WTC11 (cell line): ENCODE data around the gene BHLHE40. TPM values are rescaled to one million over a fixed set of nuclear protein-coding genes. Genes with fewer than 3 reads are reported as not detected.

ENCODE experiments used
- ATAC-seq: fragments of 200-7000 bp; cut with Tn5 transposase; 2 replicates; pipeline ENCODE4 v1.10.0; 2021; ENCODE audit warnings: mild to moderate bottlenecking, moderate library complexity
- CTCF ChIA-PET: fragments of 300-600 bp; sonication (Branson Sonifier 250); formaldehyde crosslinking; loops from one replicate; lab custom pipeline; 2021; ENCODE audit warnings: antibody characterized with exemption; lab: Charles Lee
- POLR2A ChIA-PET: fragments of 350-600 bp; sonication (Branson Sonifier 250); formaldehyde crosslinking; loops from one replicate; lab custom pipeline; 2021; ENCODE audit warnings: antibody characterized with exemption; lab: Charles Lee
- DNase-seq: peaks from one replicate; pipeline ENCODE4 v3.0.0; 2021; ENCODE audit warnings: low spot score
- H3K27ac Mint-ChIP-seq: 2 replicates; pipeline ENCODE4 v1.8.0; 2021; ENCODE audit warnings: mixed read lengths
- H3K27me3 Mint-ChIP-seq: 2 replicates; pipeline ENCODE4 v1.8.0; 2021; ENCODE audit warnings: low read depth, mild to moderate bottlenecking, moderate library complexity, mixed read lengths
- H3K36me3 Mint-ChIP-seq: 2 replicates; pipeline ENCODE4 v1.8.0; 2021; ENCODE audit warnings: mixed read lengths
- H3K4me1 Mint-ChIP-seq: 2 replicates; pipeline ENCODE4 v1.8.0; 2022; ENCODE audit warnings: mixed read lengths
- H3K4me3 Mint-ChIP-seq: 2 replicates; pipeline ENCODE4 v1.8.0; 2021; ENCODE audit warnings: mild to moderate bottlenecking, moderate library complexity, mixed read lengths
- H3K9me3 Mint-ChIP-seq: 2 replicates; pipeline ENCODE4 v1.8.0; 2021; ENCODE audit warnings: mixed read lengths
- ATF1 ChIP-seq: sonication (generic); formaldehyde crosslinking; IDR thresholded peaks from 2 replicates; pipeline ENCODE4 v1.8.1; 2023; ENCODE audit warnings: mild to moderate bottlenecking, moderate library complexity, missing genetic modification reagents
- ATF6 ChIP-seq: sonication (generic); formaldehyde crosslinking; IDR thresholded peaks from 2 replicates; pipeline ENCODE4 v1.8.1; 2023; ENCODE audit warnings: mild to moderate bottlenecking, missing genetic modification reagents
- CBFB ChIP-seq: sonication (generic); formaldehyde crosslinking; IDR thresholded peaks from 2 replicates; pipeline ENCODE4 v1.8.1; 2022; ENCODE audit warnings: mild to moderate bottlenecking, low read depth, missing genetic modification reagents
- CTCF ChIP-seq: fragments of 200-600 bp; IDR thresholded peaks from 2 replicates; pipeline ENCODE4 v1.8.0; 2022; ENCODE audit warnings: antibody characterized with exemption
- ELF4 ChIP-seq: sonication (generic); formaldehyde crosslinking; IDR thresholded peaks from 2 replicates; pipeline ENCODE4 v1.8.1; 2022; ENCODE audit warnings: low read depth, mild to moderate bottlenecking, moderate library complexity, missing genetic modification reagents
- FOXK1 ChIP-seq: sonication (generic); formaldehyde crosslinking; IDR thresholded peaks from 2 replicates; pipeline ENCODE4 v1.8.0; 2022; ENCODE audit warnings: mild to moderate bottlenecking, moderate library complexity, missing genetic modification reagents
- GABPB1 ChIP-seq: sonication (generic); formaldehyde crosslinking; IDR thresholded peaks from 2 replicates; pipeline ENCODE4 v1.8.1; 2023; ENCODE audit warnings: mild to moderate bottlenecking, missing genetic modification reagents
- GRHL2 ChIP-seq: fragments of 250-450 bp; sonication (Bioruptor Pico); IDR thresholded peaks from 2 replicates; pipeline ENCODE4 v1.8.0; 2022; ENCODE audit warnings: mild to moderate bottlenecking, moderate library complexity; ENCODE audit not compliant: insufficient replicate concordance, severe bottlenecking
- GTF2I ChIP-seq: fragments of 250-450 bp; sonication (Bioruptor Pico); conservative IDR thresholded peaks from 2 replicates; pipeline ENCODE4 v1.4.0; 2021; ENCODE audit warnings: mild to moderate bottlenecking
- HMGA2 ChIP-seq: fragments of 250-450 bp; sonication (Bioruptor Pico); IDR thresholded peaks from 2 replicates; pipeline ENCODE4 v1.4.0; 2021; ENCODE audit warnings: mild to moderate bottlenecking, moderate library complexity
- NFE2L1 ChIP-seq: sonication (generic); formaldehyde crosslinking; IDR thresholded peaks from 2 replicates; pipeline ENCODE4 v1.8.1; 2023; ENCODE audit warnings: missing genetic modification reagents
- OVOL2 ChIP-seq: fragments of 250-450 bp; sonication (Bioruptor Pico); IDR thresholded peaks from 2 replicates; pipeline ENCODE4 v1.9.0; 2021; ENCODE audit warnings: mild to moderate bottlenecking, borderline replicate concordance
- PRRX2 ChIP-seq: fragments of 250-450 bp; sonication (Bioruptor Pico); IDR thresholded peaks from 2 replicates; pipeline ENCODE4 v1.8.0; 2021; ENCODE audit warnings: mild to moderate bottlenecking
- SOX15 ChIP-seq: fragments of 250-450 bp; sonication (Bioruptor Pico); IDR thresholded peaks from 2 replicates; pipeline ENCODE4 v1.9.0; 2021; ENCODE audit warnings: mild to moderate bottlenecking
- SP1 ChIP-seq: sonication (generic); formaldehyde crosslinking; conservative IDR thresholded peaks from 2 replicates; pipeline ENCODE4 v1.8.1; 2022; ENCODE audit warnings: missing genetic modification reagents
- ZMAT4 ChIP-seq: fragments of 250-450 bp; sonication (Bioruptor Pico); IDR thresholded peaks from 2 replicates; pipeline ENCODE4 v1.9.0; 2021; ENCODE audit warnings: mild to moderate bottlenecking
- ZNF219 ChIP-seq: sonication (generic); formaldehyde crosslinking; IDR thresholded peaks from 2 replicates; pipeline ENCODE4 v1.8.0; 2023; ENCODE audit warnings: missing genetic modification reagents, mild to moderate bottlenecking, borderline replicate concordance
- ZNF232 ChIP-seq: sonication (generic); formaldehyde crosslinking; IDR thresholded peaks from 2 replicates; pipeline ENCODE4 v1.8.0; 2022; ENCODE audit warnings: mild to moderate bottlenecking, missing genetic modification reagents
- ZNF263 ChIP-seq: sonication (generic); formaldehyde crosslinking; IDR thresholded peaks from 2 replicates; pipeline ENCODE4 v1.8.1; 2022; ENCODE audit warnings: low read depth, mild to moderate bottlenecking, moderate library complexity, missing genetic modification reagents
- ZNF396 ChIP-seq: fragments of 250-450 bp; sonication (Bioruptor Pico); IDR thresholded peaks from 2 replicates; pipeline ENCODE4 v1.8.0; 2021; ENCODE audit warnings: mild to moderate bottlenecking, moderate library complexity, borderline replicate concordance
- ZNF425 ChIP-seq: fragments of 250-450 bp; sonication (Bioruptor Pico); conservative IDR thresholded peaks from 2 replicates; pipeline ENCODE4 v1.9.0; 2021; ENCODE audit warnings: mild to moderate bottlenecking
- ZSCAN18 ChIP-seq: fragments of 250-450 bp; sonication (Bioruptor Pico); IDR thresholded peaks from 2 replicates; pipeline ENCODE4 v2.1.2; 2022; ENCODE audit warnings: mild to moderate bottlenecking, moderate library complexity
- total RNA-seq: library from RNA; stranded (reverse); gene quantifications from 3 replicates; pipeline ENCODE4 v1.2.3, GENCODE V29; 2021

BHLHE40 gene
- total RNA-seq, 1 experiment from 2014 or later: 5.7 TPM

- TF ChIP-seq ZSCAN18 (CRISPR knock-in tag): no peak
- TF ChIP-seq CBFB (CRISPR knock-in tag): no peak
- no peak for TF ChIP-seq ZMAT4 (CRISPR knock-in tag)
- TF ChIP-seq ZNF219 (CRISPR knock-in tag): no peak
- TF ChIP-seq OVOL2 (CRISPR knock-in tag): no peak
- TF ChIP-seq SOX15 (CRISPR knock-in tag): no peak
- TF ChIP-seq ZNF263 (CRISPR knock-in tag): no peak
- no peak for TF ChIP-seq CTCF
- TF ChIP-seq NFE2L1 (CRISPR knock-in tag): no peak
- ChIA-PET POLR2A (no interaction called here), CTCF (interaction anchor here (0.7 to 1.7 kb wide), 5 partner anchors 9 to 307 kb away, joined by 3 to 7 read pairs (median 3); no protein-coding TSS in a partner anchor)
- H3K36me3 Mint-ChIP-seq: no peaks in the 10 kb centered on the region
- H3K27ac Mint-ChIP-seq: no peak overlapping the region
- DNase-seq (no peak), ATAC-seq (no peak; the same call in 1 of the 2 replicates)
- H3K27me3 Mint-ChIP-seq: no peaks in the 10 kb centered on the region; the same call in 1 of the 2 replicates
- no peaks in the 10 kb centered on the region for H3K9me3 Mint-ChIP-seq
- H3K4me3 Mint-ChIP-seq: no peak overlapping the region
- H3K4me1 Mint-ChIP-seq: peaks cover 15% of the 10 kb centered on the region
Observed at GRCh38 chr3:5017925-5018531, 38.8 kb downstream of the BHLHE40 start.

- POLR2A ChIA-PET: no interaction called here
- Mint-ChIP-seq H3K4me1 (peaks cover 4% of the 10 kb centered on the region), H3K27me3 (no peaks in the 10 kb centered on the region; the same call in 1 of the 2 replicates)
Observed at GRCh38 chr3:5019411-5020241, 40.4 kb downstream of the BHLHE40 start.

GRCh38 chr3:5020242-5020722, 41.0 kb downstream of the BHLHE40 start:
- CTCF ChIA-PET: no interaction called here
- no peak overlapping the region for H3K4me3 Mint-ChIP-seq
- no peak for ATAC-seq
- no peak overlapping the region for H3K27ac Mint-ChIP-seq
- no peaks in the 10 kb centered on the region for H3K36me3 Mint-ChIP-seq
- no peak for DNase-seq
- no peaks in the 10 kb centered on the region; the same call in 1 of the 2 replicates for H3K27me3 Mint-ChIP-seq
- no peaks in the 10 kb centered on the region for H3K9me3 Mint-ChIP-seq
- peaks cover 4% of the 10 kb centered on the region for H3K4me1 Mint-ChIP-seq
- POLR2A ChIA-PET: no interaction called here
- no peak for TF ChIP-seq ZNF396
- TF ChIP-seq ZNF425 (CRISPR knock-in tag): no peak
- no peak for TF ChIP-seq SOX15 (CRISPR knock-in tag)
- TF ChIP-seq SP1 (CRISPR knock-in tag): no peak
- TF ChIP-seq FOXK1 (CRISPR knock-in tag): no peak
- TF ChIP-seq ELF4 (CRISPR knock-in tag): no peak
- no peak for TF ChIP-seq HMGA2 (CRISPR knock-in tag)
- no peak for TF ChIP-seq ATF1 (CRISPR knock-in tag)
- no peak for TF ChIP-seq PRRX2
- TF ChIP-seq CBFB (CRISPR knock-in tag): no peak
- TF ChIP-seq GABPB1: no peak

More at GRCh38 chr3:5019411-5020241, 40.4 kb downstream of the BHLHE40 start:
- no peak for ATAC-seq
- Mint-ChIP-seq H3K9me3 (no peaks in the 10 kb centered on the region), H3K4me3 (no peak overlapping the region), H3K36me3 (no peaks in the 10 kb centered on the region), H3K27ac (no peak overlapping the region)
- no peak for DNase-seq
- CTCF ChIA-PET: no interaction called here
- TF ChIP-seq ATF6 (no peak), OVOL2 (CRISPR knock-in tag) (no peak), ZNF232 (CRISPR knock-in tag) (no peak), GTF2I (no peak), GRHL2 (no peak)
